A549 (cell line): ENCODE results near the gene LUZP1.

Source experiments
- FOSL2 ChIP-seq, 2 experiments: fragments of 450-650 bp in 1 of 2; fragments of >200 bp in 1 of 2; sonication (Bioruptor Twin) in 1 of 2; formaldehyde crosslinking; IDR thresholded peaks; 2 replicates each; pipeline versions ENCODE4 v1.5.0 to v1.6.1; 2016 to 2020; ENCODE audit warnings: mild to moderate bottlenecking in 1 of 2, moderate library complexity in 1 of 2
- POLR2A ChIP-seq: IDR thresholded peaks from 2 replicates; pipeline ENCODE4 v1.6.1; 2012; ENCODE audit warnings: mild to moderate bottlenecking, low read length
- TF ChIP-seq, protein P1 (sequence below): fragments of >200 bp; sonication (Bioruptor Twin); formaldehyde crosslinking; IDR thresholded peaks from 3 replicates; pipeline ENCODE4 v1.5.1; 2016

DNA sequence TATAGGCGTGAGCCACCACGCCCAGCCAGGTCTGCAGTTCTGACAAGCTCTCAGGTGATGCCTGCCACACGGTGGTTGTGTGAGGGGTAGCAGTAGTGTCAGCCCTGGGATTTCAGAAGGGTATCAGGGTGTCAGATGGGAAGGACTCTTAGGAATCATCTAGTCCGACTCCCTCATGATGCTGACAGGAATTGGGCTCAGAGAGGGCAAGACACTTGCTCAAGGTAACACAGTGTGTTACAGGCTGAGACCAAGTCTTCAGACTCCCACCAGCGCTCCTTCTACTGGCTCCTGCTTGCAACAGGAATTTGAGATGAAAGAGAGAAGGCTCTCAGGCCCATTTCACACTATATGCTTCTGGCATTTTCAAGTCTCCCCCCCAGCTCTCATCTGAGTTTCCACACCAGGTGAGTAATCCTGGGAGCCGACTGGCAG lies 41.7 kb upstream of the LUZP1 start:
- TF ChIP-seq POLR2A: no peak
- no peak for TF ChIP-seq FOSL2 (IDR thresholded peaks at IDR 0.05)
- 0 out of 2 replicates have a peak, but pooled peaks have one; percentile 8 for TF ChIP-seq FOSL2 (CRISPR knock-in tag; IDR thresholded peaks at IDR 0.05)
- TF ChIP-seq, protein P1, sequence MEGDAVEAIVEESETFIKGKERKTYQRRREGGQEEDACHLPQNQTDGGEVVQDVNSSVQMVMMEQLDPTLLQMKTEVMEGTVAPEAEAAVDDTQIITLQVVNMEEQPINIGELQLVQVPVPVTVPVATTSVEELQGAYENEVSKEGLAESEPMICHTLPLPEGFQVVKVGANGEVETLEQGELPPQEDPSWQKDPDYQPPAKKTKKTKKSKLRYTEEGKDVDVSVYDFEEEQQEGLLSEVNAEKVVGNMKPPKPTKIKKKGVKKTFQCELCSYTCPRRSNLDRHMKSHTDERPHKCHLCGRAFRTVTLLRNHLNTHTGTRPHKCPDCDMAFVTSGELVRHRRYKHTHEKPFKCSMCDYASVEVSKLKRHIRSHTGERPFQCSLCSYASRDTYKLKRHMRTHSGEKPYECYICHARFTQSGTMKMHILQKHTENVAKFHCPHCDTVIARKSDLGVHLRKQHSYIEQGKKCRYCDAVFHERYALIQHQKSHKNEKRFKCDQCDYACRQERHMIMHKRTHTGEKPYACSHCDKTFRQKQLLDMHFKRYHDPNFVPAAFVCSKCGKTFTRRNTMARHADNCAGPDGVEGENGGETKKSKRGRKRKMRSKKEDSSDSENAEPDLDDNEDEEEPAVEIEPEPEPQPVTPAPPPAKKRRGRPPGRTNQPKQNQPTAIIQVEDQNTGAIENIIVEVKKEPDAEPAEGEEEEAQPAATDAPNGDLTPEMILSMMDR: peak; percentile 26; the same call in 1 of the 3 replicates
